Endothelial cell of umbilical vein (primary cell): ENCODE data around the gene FOXO6. TPM values are rescaled to one million over a fixed set of nuclear protein-coding genes. Genes with fewer than 3 reads are reported as not detected.

Experiments
- BruUV-seq: library from RNA; stranded (reverse); fragments of 400-500 nt; replicated peaks from 2 replicates; lab custom pipeline; 2021; lab: Mats Ljungman, UMichigan
- CTCF ChIA-PET: fragments of 300-600, 350-600 bp; sonication (Branson Sonifier 250); formaldehyde crosslinking; loops from one replicate; lab custom pipeline; 2021; ENCODE audit warnings: antibody characterized with exemption, inconsistent platforms; lab: Charles Lee
- POLR2A ChIA-PET: fragments of 300-600, 350-600 bp; sonication (Branson Sonifier 250); formaldehyde crosslinking; loops from one replicate; lab custom pipeline; 2021; ENCODE audit warnings: antibody characterized with exemption, inconsistent platforms; lab: Charles Lee
- DNase-seq: peaks from one replicate; pipeline ENCODE4 v3.0.0-alpha.2; 2011; ENCODE audit warnings: low read depth, low spot score
- FAIRE-seq: peaks from 2 replicates; lab custom pipeline; 2011; peaks lifted over from hg19 to GRCh38; lab: Jason Lieb, UNC
- H2AFZ ChIP-seq: 2 replicates; pipeline ENCODE4 v1.6.0; 2012; ENCODE audit warnings: low read depth, low read length, control low read depth, inconsistent platforms
- H3K27ac ChIP-seq: 2 replicates; pipeline ENCODE4 v1.5.1; 2011; ENCODE audit warnings: low read depth, mild to moderate bottlenecking, control low read depth, low read length, moderate library complexity; ENCODE audit not compliant: insufficient read depth
- H3K27me3 ChIP-seq, 2 experiments: 2 replicates each; pipeline versions ENCODE4 v1.6.0 to v1.6.1; 2011; ENCODE audit warnings: low read length in 2 of 2, mixed read lengths in 1 of 2; ENCODE audit not compliant: control insufficient read depth in 2 of 2, insufficient read depth in 2 of 2
- H3K36me3 ChIP-seq, 2 experiments: 2 replicates in 1 of 2; 3 replicates in 1 of 2; pipeline ENCODE4 v1.5.1; 2011; ENCODE audit warnings: low read length in 2 of 2, mild to moderate bottlenecking in 1 of 2, moderate library complexity in 1 of 2; ENCODE audit not compliant: control insufficient read depth in 2 of 2, insufficient read depth in 2 of 2; ENCODE audit errors: extremely low read depth in 1 of 2
- H3K4me1 ChIP-seq: 3 replicates; pipeline ENCODE4 v1.5.1; 2011; ENCODE audit warnings: mild to moderate bottlenecking, low read length; ENCODE audit not compliant: control insufficient read depth, insufficient read depth; ENCODE audit errors: extremely low read depth
- H3K4me2 ChIP-seq: 2 replicates; pipeline ENCODE4 v1.6.1; 2011; ENCODE audit warnings: low read length, control low read depth, mixed read lengths; ENCODE audit not compliant: insufficient read depth
- H3K4me3 ChIP-seq, 3 experiments: fragments of 200-600 bp in 1 of 3; sonication (generic), shearing (Covaris generic) in 1 of 3; replicated peaks in 1 of 3; 2 replicates each; pipeline ENCODE4 v1.5.1; 2011 to 2016; ENCODE audit warnings: control low read depth in 3 of 3, low read length in 3 of 3, mild to moderate bottlenecking in 2 of 3, inconsistent platforms in 1 of 3, low read depth in 1 of 3, moderate library complexity in 1 of 3; ENCODE audit not compliant: insufficient read depth in 1 of 3
- H3K79me2 ChIP-seq: 2 replicates; pipeline ENCODE4 v1.6.0; 2012; ENCODE audit warnings: low read length, inconsistent platforms; ENCODE audit not compliant: control insufficient read depth, insufficient read depth
- H3K9ac ChIP-seq: replicated peaks from 2 replicates; pipeline ENCODE3; 2011; ENCODE audit warnings: low read length, control low read depth; ENCODE audit not compliant: insufficient read depth; ENCODE audit errors: extremely low read depth
- H3K9me1 ChIP-seq: replicated peaks from 3 replicates; pipeline ENCODE4 v1.6.0; 2011; ENCODE audit warnings: mild to moderate bottlenecking, low read length; ENCODE audit not compliant: control insufficient read depth, insufficient read depth; ENCODE audit errors: extremely low read depth
- H3K9me3 ChIP-seq: replicated peaks from 2 replicates; pipeline ENCODE4 v1.5.1; 2012; ENCODE audit warnings: low read length, inconsistent platforms; ENCODE audit not compliant: control insufficient read depth, insufficient read depth
- H4K20me1 ChIP-seq: replicated peaks from 2 replicates; pipeline ENCODE3; 2011; ENCODE audit warnings: mild to moderate bottlenecking, low read length; ENCODE audit not compliant: control insufficient read depth, insufficient read depth; ENCODE audit errors: extremely low read depth
- EZH2 ChIP-seq: IDR thresholded peaks from 2 replicates; pipeline ENCODE4 v1.6.1; 2012; ENCODE audit warnings: borderline replicate concordance, low read depth, mild to moderate bottlenecking, moderate library complexity, low read length, inconsistent platforms; ENCODE audit not compliant: severe bottlenecking
- FOS ChIP-seq: IDR thresholded peaks from 2 replicates; pipeline ENCODE4 v1.6.1; 2011; ENCODE audit warnings: mild to moderate bottlenecking, low read length, moderate library complexity, borderline replicate concordance; ENCODE audit not compliant: insufficient read depth
- GATA2 ChIP-seq: IDR thresholded peaks from 2 replicates; pipeline ENCODE4 v1.7.0; 2011; ENCODE audit warnings: low read depth, mild to moderate bottlenecking, moderate library complexity, mixed read lengths, low read length; ENCODE audit not compliant: insufficient read length, insufficient read depth
- JUN ChIP-seq: IDR thresholded peaks from 2 replicates; pipeline ENCODE4 v1.6.1; 2011; ENCODE audit warnings: borderline replicate concordance, low read depth; ENCODE audit not compliant: insufficient read length, insufficient read depth
- MYC ChIP-seq: IDR thresholded peaks from one replicate; pipeline ENCODE4 v1.6.1; 2011; ENCODE audit warnings: mild to moderate bottlenecking, low read depth, low read length
- POLR2A ChIP-seq: IDR thresholded peaks from 2 replicates; pipeline ENCODE4 v1.6.1; 2012; ENCODE audit warnings: low read depth, mild to moderate bottlenecking, control low read depth, low read length
- POLR2AphosphoS5 ChIP-seq: IDR thresholded peaks from 2 replicates; pipeline ENCODE4 v1.6.1; 2012; ENCODE audit warnings: low read depth, mild to moderate bottlenecking, control low read depth, low read length, moderate library complexity; ENCODE audit not compliant: insufficient read depth
- dilution Hi-C: fragments of 300-500 bp; cut with MboI; formaldehyde crosslinking; loops from one replicate; pipeline ENCODE4 v1.15.0; 2019; ENCODE audit warnings: low sequenced_read_pairs; ENCODE audit not compliant: extremely low pct_ligation_motif_present
- intact Hi-C: fragments of 100-400 bp; cut with micrococcal nuclease; formaldehyde crosslinking; loops from one replicate; pipeline ENCODE4 v1.10.0; 2022
- polyA plus RNA-seq, 4 experiments: library from polyadenylated mRNA; depleted of rRNA in 3 of 4; stranded (reverse) in 3 of 4; unstranded in 1 of 4; fragments of >200 nt; gene quantifications; 2 replicates each; pipeline versions ENCODE4 v1.2.1 to v1.2.3, GENCODE V29; 2011 to 2012; ENCODE audit warnings: missing spikeins in 1 of 4
- total RNA-seq: library from RNA; stranded (reverse); gene quantifications from 2 replicates; pipeline ENCODE4 v1.2.3, GENCODE V29; 2021
- TF ChIP-seq, protein P1 (sequence below): IDR thresholded peaks from 2 replicates; pipeline ENCODE4 v1.6.1; 2011; ENCODE audit not compliant: insufficient read depth, insufficient read length
- TF ChIP-seq, protein P2 (sequence below), 2 donors: IDR thresholded peaks; 1 replicate in 1 of 2; 2 replicates in 1 of 2; pipeline ENCODE4 v1.5.1; 2011; ENCODE audit warnings: low read length in 2 of 2, mild to moderate bottlenecking in 2 of 2, moderate library complexity in 2 of 2, control low read depth in 1 of 2, inconsistent platforms in 1 of 2, low read depth in 1 of 2; ENCODE audit not compliant: insufficient read depth in 1 of 2; ENCODE audit errors: extremely low read depth in 1 of 2

The FOXO6 gene
- total and polyA plus RNA-seq, 2 donors (not counting 3 experiments of a cell fraction or from before 2014, with no cell fraction given) = 0.04 to 0.38 TPM

DNA sequence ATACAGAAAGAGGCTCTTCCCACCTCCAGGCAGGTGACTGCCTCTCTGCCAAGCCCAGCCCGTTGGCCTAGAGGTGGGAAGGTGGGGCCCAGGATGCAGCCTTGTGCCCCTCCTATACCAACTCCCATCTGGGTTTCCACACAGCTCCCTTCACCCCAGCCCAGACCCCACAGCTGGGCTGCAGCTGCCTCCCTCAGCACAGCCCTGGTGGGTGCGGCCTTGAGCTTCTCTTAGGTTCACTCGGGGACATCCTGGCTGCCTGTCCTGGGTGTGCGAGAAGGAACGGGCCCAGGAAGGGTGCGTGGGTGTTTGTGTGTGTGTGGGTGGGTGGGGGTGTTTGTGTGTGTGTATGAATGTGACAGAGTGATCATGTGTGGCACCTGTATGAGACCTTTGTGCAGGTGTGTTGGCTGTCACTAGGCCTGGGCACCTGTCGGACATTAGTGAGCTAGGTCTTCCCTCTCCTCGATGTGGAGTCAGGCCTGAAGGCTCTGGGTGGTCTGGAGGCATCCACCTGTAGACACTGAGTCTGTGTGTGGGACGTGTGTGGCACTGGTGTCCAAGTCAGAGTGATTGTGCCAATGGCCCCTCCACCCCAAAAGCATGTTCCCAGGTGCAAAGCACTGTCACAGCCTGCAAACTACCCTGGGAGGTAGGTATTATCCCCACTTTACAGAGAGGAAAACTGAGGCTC lies 30.7 kb downstream of the FOXO6 start:
- ChIA-PET CTCF (interaction anchor here (0.9 to 1.1 kb wide), 2 partner anchors 18 to 109 kb away, joined by 3 to 6 read pairs; no protein-coding TSS in a partner anchor), POLR2A (no interaction called here)
- Histone ChIP-seq H3K4me1 (no peaks in the 10 kb centered on the region), H3K4me3 (no peak overlapping the region), H3K9me1 (no peaks in the 10 kb centered on the region), H3K36me3 (no peaks in the 10 kb centered on the region), H3K79me2 (no peaks in the 10 kb centered on the region), H3K9me3 (no peaks in the 10 kb centered on the region), H3K4me2 (no peak overlapping the region), H3K9ac (no peak overlapping the region), H3K27me3 (peaks cover 0 to 6% of the 10 kb centered on the region in 2 experiments), H2AFZ (no peak overlapping the region), H4K20me1 (no peaks in the 10 kb centered on the region), H3K27ac (no peak overlapping the region)
- DNase-seq (no peak), FAIRE-seq (no peak)
- TF ChIP-seq, protein P1, sequence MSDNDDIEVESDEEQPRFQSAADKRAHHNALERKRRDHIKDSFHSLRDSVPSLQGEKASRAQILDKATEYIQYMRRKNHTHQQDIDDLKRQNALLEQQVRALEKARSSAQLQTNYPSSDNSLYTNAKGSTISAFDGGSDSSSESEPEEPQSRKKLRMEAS = no peak
- TF ChIP-seq POLR2A (no peak), POLR2AphosphoS5 (no peak), FOS (no peak), EZH2 (no peak), JUN (no peak), GATA2 (no peak), MYC (no peak)
- TF ChIP-seq, protein P2, sequence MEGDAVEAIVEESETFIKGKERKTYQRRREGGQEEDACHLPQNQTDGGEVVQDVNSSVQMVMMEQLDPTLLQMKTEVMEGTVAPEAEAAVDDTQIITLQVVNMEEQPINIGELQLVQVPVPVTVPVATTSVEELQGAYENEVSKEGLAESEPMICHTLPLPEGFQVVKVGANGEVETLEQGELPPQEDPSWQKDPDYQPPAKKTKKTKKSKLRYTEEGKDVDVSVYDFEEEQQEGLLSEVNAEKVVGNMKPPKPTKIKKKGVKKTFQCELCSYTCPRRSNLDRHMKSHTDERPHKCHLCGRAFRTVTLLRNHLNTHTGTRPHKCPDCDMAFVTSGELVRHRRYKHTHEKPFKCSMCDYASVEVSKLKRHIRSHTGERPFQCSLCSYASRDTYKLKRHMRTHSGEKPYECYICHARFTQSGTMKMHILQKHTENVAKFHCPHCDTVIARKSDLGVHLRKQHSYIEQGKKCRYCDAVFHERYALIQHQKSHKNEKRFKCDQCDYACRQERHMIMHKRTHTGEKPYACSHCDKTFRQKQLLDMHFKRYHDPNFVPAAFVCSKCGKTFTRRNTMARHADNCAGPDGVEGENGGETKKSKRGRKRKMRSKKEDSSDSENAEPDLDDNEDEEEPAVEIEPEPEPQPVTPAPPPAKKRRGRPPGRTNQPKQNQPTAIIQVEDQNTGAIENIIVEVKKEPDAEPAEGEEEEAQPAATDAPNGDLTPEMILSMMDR (IDR thresholded peaks at IDR 0.05; ENCODE audit: extremely low read depth in 1 of 2, insufficient read depth in 1 of 2, low read depth in 1 of 2, low read length in 2 of 2) = no peak
- intact Hi-C loops (no loop called here), dilution Hi-C loops (no loop called here)
- BruUV-seq = no TSS peak
